DND-41 (cell line): ENCODE results near the gene LPCAT3.
A peak's percentile ranks its signal among the peaks of the same experiment; 100 is the strongest.

Experiments used
- ATAC-seq: fragments of 200-7000 bp; cut with Tn5 transposase; 3 replicates; pipeline ENCODE4 v1.9.1; 2021; ENCODE audit warnings: low read depth; ENCODE audit not compliant: insufficient read depth
- DNase-seq: peaks from one replicate; pipeline ENCODE4 v3.0.0-alpha.2; 2020
- H2AFZ ChIP-seq: 2 replicates; pipeline ENCODE4 v1.6.0; 2012; ENCODE audit warnings: low read depth, low read length
- H3K27ac ChIP-seq: 2 replicates; pipeline ENCODE4 v1.5.1; 2012; ENCODE audit warnings: low read length, inconsistent platforms
- H3K27me3 ChIP-seq: fragments of 200-600 bp; sonication (generic); 2 replicates; pipeline ENCODE4 v1.6.0; 2012; ENCODE audit warnings: low read length, mild to moderate bottlenecking, inconsistent platforms; ENCODE audit not compliant: insufficient read depth, poor library complexity
- H3K36me3 ChIP-seq: 2 replicates; pipeline ENCODE4 v1.5.1; 2012; ENCODE audit warnings: low read length, inconsistent platforms; ENCODE audit not compliant: insufficient read depth
- H3K4me1 ChIP-seq: 2 replicates; pipeline ENCODE4 v1.5.1; 2012; ENCODE audit warnings: mild to moderate bottlenecking, low read length; ENCODE audit not compliant: insufficient read depth
- H3K4me2 ChIP-seq: 2 replicates; pipeline ENCODE4 v1.6.0; 2012; ENCODE audit warnings: mild to moderate bottlenecking, moderate library complexity, low read length, inconsistent platforms; ENCODE audit not compliant: insufficient read depth
- H3K4me3 ChIP-seq, 2 experiments: fragments of 200-600 bp in 1 of 2; shearing (Covaris generic) in 1 of 2; 2 replicates each; pipeline ENCODE4 v1.5.1; 2012 to 2016; ENCODE audit warnings: inconsistent platforms in 2 of 2, low read length in 2 of 2, mild to moderate bottlenecking in 2 of 2, low read depth in 1 of 2, moderate library complexity in 1 of 2
- H3K79me2 ChIP-seq: 2 replicates; pipeline ENCODE4 v1.6.0; 2012; ENCODE audit warnings: low read length, inconsistent platforms; ENCODE audit not compliant: insufficient read depth
- H3K9ac ChIP-seq: 2 replicates; pipeline ENCODE4 v1.6.0; 2012; ENCODE audit warnings: low read depth, mild to moderate bottlenecking, inconsistent platforms, low read length, moderate library complexity
- H3K9me3 ChIP-seq: 2 replicates; pipeline ENCODE4 v1.5.1; 2012; ENCODE audit warnings: low read length, moderate library complexity, mild to moderate bottlenecking, inconsistent platforms; ENCODE audit not compliant: insufficient read depth, severe bottlenecking
- H4K20me1 ChIP-seq: 2 replicates; pipeline ENCODE4 v1.6.0; 2012; ENCODE audit warnings: low read length; ENCODE audit not compliant: insufficient read depth
- CTCF ChIP-seq: IDR thresholded peaks from 2 replicates; pipeline ENCODE4 v1.5.1; 2012; ENCODE audit warnings: borderline replicate concordance, low read length, moderate library complexity, mild to moderate bottlenecking; ENCODE audit not compliant: poor library complexity, severe bottlenecking; ENCODE audit errors: extremely low read depth
- EZH2 ChIP-seq: IDR thresholded peaks from 3 replicates; pipeline ENCODE4 v1.6.1; 2012; ENCODE audit warnings: borderline replicate concordance, low read depth, mild to moderate bottlenecking, moderate library complexity, low read length, inconsistent platforms; ENCODE audit not compliant: severe bottlenecking

The LPCAT3 gene

GRCh38 chr12:6951551-6952120 lies 66.6 kb downstream of the LPCAT3 start:
- no peaks in the 10 kb centered on the region for H3K27me3 ChIP-seq
- ATAC-seq = no peak
- no peaks in the 10 kb centered on the region for H4K20me1 ChIP-seq
- no peaks in the 10 kb centered on the region for H3K9me3 ChIP-seq
- no peak overlapping the region for H2AFZ ChIP-seq
- peak overlapping the region; percentile 41 for H3K9ac ChIP-seq
- peak overlapping the region in 1 of 2 experiments; percentile 50; a peak in 2 of 4 replicates for H3K4me3 ChIP-seq
- no peak for TF ChIP-seq CTCF
- TF ChIP-seq EZH2 = no peak
- H3K27ac ChIP-seq = peak overlapping the region; percentile 43; the same call in 1 of the 2 replicates
- H3K36me3 ChIP-seq = peaks cover 5% of the 10 kb centered on the region
- H3K4me1 ChIP-seq = peaks cover 37% of the 10 kb centered on the region
- H3K4me2 ChIP-seq = peak overlapping the region; percentile 56
- no peaks in the 10 kb centered on the region for H3K79me2 ChIP-seq
- no peak for DNase-seq

- Histone ChIP-seq H2AFZ (no peak within 1 kb of the TSS), H3K9ac (peak within 1 kb of the TSS; percentile 41), H4K20me1 (no peaks in the 10 kb centered on the region)
Measured at GRCh38 chr12:6950811-6951540, 67.3 kb downstream of the LPCAT3 start, which contains the start of gene PTPN6. Gene PTPN6 (plus strand): TSS chr12:6951356. CDS start chr12:6951513, 157 bp downstream.

DNA sequence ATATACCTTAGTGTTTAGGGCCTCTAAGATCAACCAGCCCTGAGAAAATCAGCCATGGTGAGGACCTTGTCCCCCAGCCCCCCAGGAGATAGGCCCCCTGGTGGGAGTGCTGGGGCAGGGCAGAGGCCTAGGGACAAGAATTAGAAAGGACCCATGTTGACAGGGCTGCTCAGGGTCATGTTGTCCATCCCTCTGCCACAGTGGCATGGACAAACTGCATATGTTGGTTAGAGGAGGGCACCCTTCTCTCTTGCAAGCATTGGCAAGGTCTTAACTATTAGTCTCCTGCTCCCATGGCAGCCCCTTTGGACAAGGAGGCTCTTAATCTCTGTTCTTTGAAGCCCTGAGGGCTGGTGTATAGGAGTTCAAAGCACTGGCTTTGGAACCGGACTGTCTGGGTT lies 67.9 kb downstream of the LPCAT3 start:
- Histone ChIP-seq H3K27ac (no peak overlapping the region), H3K4me2 (no peak overlapping the region), H3K36me3 (peaks cover 18% of the 10 kb centered on the region), H3K4me1 (peaks cover 45% of the 10 kb centered on the region), H3K9ac (no peak overlapping the region), H4K20me1 (no peaks in the 10 kb centered on the region), H3K79me2 (peaks cover 4% of the 10 kb centered on the region), H3K9me3 (no peaks in the 10 kb centered on the region), H3K4me3 (no peak overlapping the region), H3K27me3 (no peaks in the 10 kb centered on the region), H2AFZ (no peak overlapping the region)
- ATAC-seq (no peak), DNase-seq (no peak)
- TF ChIP-seq EZH2 = no peak
- TF ChIP-seq CTCF = peak; percentile 48

More at GRCh38 chr12:6950811-6951540, 67.3 kb downstream of the LPCAT3 start, which contains the start of gene PTPN6:
- Histone ChIP-seq H3K27ac (peak within 1 kb of the TSS; percentile 43; the same call in 1 of the 2 replicates), H3K4me2 (peak within 1 kb of the TSS; percentile 56), H3K9me3 (no peaks in the 10 kb centered on the region), H3K4me3 (peak within 1 kb of the TSS in 1 of 2 experiments; percentile 50; a peak in 2 of 4 replicates), H3K36me3 (peaks cover 12% of the 10 kb centered on the region), H3K27me3 (no peaks in the 10 kb centered on the region), H3K79me2 (no peaks in the 10 kb centered on the region), H3K4me1 (peaks cover 40% of the 10 kb centered on the region)
- peak; percentile 22; the same call in 2 of the 3 replicates for ATAC-seq
- DNase-seq = peak; percentile 48
- TF ChIP-seq EZH2 = no peak
- TF ChIP-seq CTCF = no peak
